ENCODE data around the gene GCSAM.
"Not testable (repeated sequence)": the region's sequence is repeated elsewhere in the genome, so short reads cannot be mapped to it uniquely, and the experiment has no call there.

DNA sequence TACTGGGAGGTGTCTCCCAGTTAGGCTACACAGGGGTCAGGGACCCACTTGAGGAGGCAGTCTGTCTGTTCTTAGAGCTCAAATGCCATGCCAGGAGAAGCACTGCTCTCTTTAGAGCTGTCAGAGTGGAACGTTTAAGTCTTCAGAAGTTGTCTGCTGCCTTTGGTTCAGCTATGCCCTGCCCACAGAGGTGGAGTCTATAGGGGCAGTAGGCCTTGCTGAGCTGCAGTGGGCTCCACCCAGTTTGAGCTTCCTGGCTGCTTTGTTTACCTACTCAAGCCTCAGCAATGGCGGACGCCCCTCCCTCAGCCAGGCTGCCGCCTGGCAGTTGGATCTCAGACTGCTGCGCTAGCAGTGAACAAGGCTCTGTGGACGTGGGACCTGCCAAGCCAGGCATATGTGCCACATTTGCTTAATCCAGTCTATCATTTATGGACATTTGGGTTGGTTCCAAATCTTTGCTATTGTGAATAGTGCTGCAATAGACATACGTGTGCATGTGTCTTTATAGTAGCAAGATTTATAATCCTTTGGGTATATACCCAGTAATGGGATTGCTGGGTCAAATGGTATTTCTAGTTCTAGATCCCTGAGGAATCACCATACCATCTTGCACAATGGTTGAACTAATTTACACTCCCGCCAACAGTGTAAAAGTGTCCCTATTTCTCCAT, 60.5 kb downstream of the GCSAM start:
- TF ChIP-seq, protein P1, sequence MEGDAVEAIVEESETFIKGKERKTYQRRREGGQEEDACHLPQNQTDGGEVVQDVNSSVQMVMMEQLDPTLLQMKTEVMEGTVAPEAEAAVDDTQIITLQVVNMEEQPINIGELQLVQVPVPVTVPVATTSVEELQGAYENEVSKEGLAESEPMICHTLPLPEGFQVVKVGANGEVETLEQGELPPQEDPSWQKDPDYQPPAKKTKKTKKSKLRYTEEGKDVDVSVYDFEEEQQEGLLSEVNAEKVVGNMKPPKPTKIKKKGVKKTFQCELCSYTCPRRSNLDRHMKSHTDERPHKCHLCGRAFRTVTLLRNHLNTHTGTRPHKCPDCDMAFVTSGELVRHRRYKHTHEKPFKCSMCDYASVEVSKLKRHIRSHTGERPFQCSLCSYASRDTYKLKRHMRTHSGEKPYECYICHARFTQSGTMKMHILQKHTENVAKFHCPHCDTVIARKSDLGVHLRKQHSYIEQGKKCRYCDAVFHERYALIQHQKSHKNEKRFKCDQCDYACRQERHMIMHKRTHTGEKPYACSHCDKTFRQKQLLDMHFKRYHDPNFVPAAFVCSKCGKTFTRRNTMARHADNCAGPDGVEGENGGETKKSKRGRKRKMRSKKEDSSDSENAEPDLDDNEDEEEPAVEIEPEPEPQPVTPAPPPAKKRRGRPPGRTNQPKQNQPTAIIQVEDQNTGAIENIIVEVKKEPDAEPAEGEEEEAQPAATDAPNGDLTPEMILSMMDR (IDR thresholded peaks at IDR 0.05): not testable (repeated sequence)
- peak in 1 of 4 donors; percentile 25 for TF ChIP-seq POLR2A (IDR thresholded peaks at IDR 0.05)
